Measurements from ENCODE around the gene HOXA9. TPM values are rescaled to one million over a fixed set of nuclear protein-coding genes. Genes with fewer than 3 reads are reported as not detected.
A peak's percentile ranks its signal among the peaks of the same experiment; 100 is the strongest.

The HOXA9 gene
- total and polyA plus RNA-seq, 4 donors, result 0.02 to 0.70 TPM; not detected in 2

DNA sequence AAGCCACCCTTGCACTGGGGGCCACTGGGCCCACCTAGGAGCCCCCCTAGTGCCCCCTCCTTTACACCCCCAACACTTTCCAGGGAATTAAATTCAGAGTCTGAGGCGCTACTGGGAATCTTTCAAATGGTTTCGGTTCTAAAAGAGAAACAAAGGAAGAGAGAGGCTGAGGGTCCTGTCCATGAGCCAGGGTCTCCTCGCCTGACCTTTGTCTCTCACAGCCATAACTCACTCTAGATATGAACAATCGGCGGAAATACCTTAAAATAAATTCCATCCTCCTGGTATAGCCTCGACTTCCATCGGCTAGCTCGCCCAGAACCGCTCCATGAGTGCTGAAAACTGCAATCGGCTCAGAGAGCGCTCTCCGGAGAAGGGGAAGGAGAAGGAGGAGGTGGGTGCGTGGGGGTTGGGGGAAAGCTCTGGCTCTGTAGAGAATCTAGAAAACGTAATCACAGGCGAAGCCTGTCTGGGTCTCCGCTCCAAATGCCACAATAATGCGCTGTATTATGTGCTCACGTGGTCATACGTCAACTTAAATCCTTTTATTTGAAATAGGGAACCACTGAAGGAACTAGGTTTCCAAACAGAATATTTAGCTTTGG lies 47.3 kb downstream of the HOXA9 start:
- 22% methylated on average over 19 of the region's 19 CpGs for WGBS

DNA sequence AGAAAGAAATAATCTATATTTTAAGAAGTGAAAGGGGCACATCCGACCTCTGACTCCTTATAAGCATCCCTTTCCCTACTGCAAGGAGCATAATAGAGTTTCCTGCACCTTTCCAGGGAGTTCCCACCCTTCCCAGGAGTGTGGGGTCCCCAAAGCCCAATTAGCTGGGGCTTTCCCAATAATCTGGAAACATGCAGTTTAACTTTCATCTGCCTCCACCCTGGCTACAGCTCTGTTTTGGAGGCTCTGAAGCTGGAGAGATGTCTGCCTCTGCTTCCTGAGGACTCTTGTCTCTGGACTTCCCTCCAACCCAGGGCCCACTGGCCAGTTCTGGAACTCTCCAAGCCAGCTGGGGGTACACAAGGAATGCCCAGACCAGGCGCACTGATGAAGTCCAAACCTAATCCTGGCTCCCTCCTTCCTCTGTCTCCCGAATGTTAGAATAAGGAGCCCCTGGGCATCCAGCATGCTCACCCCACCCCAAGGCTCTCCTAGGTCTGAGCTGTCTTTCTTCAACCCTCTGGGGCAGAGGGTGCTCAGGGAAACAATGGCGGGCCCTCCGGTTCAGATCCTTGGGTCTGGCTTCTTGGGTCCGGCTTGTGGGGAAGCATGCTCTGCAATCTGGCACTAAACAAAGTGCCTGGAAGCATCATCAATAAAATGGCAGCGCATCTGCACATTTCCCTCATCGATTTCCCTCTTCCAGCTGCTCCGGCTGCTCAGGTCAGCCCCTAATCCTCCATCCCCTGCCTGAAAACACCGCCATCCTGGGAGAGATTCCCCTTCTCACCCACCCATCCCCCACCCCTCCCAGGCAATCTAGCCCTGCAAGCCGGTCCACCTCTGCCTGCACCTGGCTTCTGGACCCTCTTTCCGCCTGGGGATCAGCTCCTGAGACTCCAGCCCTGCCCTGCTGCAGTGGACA lies 48.1 kb downstream of the HOXA9 start:
- 28% methylated on average over 12 of the region's 12 CpGs for WGBS
- H3K4me3 ChIP-seq (ENCODE audit: low read depth in 1 of 3, low read length in 3 of 3), result peak overlapping the region in 1 of 3 donors; percentile 0
- DNase-seq (ENCODE audit: low spot score), result no peak
- H3K36me3 ChIP-seq (ENCODE audit: control insufficient read depth in 4 of 4, insufficient read depth in 3 of 4, low read depth in 1 of 4, low read length in 3 of 4), result no peaks in the 10 kb centered on the region
- peaks cover 0 to 8% (median 5%) of the 10 kb centered on the region in 4 donors for H3K4me1 ChIP-seq (ENCODE audit: control insufficient read depth in 4 of 4, insufficient read depth in 4 of 4, low read length in 3 of 4)
- H3K27me3 ChIP-seq (ENCODE audit: control insufficient read depth in 4 of 4, insufficient read depth in 4 of 4, low read length in 3 of 4), result peaks cover 0 to 16% (median 7%) of the 10 kb centered on the region in 4 donors
- H3K27ac ChIP-seq (ENCODE audit: low read depth in 1 of 2, low read length in 2 of 2), result peak overlapping the region; percentile 23 to 44
- no peaks in the 10 kb centered on the region for H3K9me3 ChIP-seq (ENCODE audit: control insufficient read depth in 4 of 4, low read length in 3 of 4)
- H3K9ac ChIP-seq (ENCODE audit: low read depth in 1 of 2, low read length in 2 of 2), result no peak overlapping the region
- no peak for TF ChIP-seq HNF4G (IDR thresholded peaks at IDR 0.05)
- no peak for TF ChIP-seq HNF4A (conservative IDR thresholded peaks at IDR 0.05)
- TF ChIP-seq, protein P1, sequence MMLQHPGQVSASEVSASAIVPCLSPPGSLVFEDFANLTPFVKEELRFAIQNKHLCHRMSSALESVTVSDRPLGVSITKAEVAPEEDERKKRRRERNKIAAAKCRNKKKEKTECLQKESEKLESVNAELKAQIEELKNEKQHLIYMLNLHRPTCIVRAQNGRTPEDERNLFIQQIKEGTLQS (IDR thresholded peaks at IDR 0.05), result no peak
- no peak for TF ChIP-seq TAF1 (conservative IDR thresholded peaks at IDR 0.05)
- TF ChIP-seq RXRA (IDR thresholded peaks at IDR 0.05), result no peak
- TF ChIP-seq, protein P2, sequence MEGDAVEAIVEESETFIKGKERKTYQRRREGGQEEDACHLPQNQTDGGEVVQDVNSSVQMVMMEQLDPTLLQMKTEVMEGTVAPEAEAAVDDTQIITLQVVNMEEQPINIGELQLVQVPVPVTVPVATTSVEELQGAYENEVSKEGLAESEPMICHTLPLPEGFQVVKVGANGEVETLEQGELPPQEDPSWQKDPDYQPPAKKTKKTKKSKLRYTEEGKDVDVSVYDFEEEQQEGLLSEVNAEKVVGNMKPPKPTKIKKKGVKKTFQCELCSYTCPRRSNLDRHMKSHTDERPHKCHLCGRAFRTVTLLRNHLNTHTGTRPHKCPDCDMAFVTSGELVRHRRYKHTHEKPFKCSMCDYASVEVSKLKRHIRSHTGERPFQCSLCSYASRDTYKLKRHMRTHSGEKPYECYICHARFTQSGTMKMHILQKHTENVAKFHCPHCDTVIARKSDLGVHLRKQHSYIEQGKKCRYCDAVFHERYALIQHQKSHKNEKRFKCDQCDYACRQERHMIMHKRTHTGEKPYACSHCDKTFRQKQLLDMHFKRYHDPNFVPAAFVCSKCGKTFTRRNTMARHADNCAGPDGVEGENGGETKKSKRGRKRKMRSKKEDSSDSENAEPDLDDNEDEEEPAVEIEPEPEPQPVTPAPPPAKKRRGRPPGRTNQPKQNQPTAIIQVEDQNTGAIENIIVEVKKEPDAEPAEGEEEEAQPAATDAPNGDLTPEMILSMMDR (IDR thresholded peaks at IDR 0.05; ENCODE audit: low read depth, low read length, missing input control), result no peak
- no peak for TF ChIP-seq EGR1 (IDR thresholded peaks at IDR 0.05; ENCODE audit: low read depth in 2 of 2)
- TF ChIP-seq, protein P3, sequence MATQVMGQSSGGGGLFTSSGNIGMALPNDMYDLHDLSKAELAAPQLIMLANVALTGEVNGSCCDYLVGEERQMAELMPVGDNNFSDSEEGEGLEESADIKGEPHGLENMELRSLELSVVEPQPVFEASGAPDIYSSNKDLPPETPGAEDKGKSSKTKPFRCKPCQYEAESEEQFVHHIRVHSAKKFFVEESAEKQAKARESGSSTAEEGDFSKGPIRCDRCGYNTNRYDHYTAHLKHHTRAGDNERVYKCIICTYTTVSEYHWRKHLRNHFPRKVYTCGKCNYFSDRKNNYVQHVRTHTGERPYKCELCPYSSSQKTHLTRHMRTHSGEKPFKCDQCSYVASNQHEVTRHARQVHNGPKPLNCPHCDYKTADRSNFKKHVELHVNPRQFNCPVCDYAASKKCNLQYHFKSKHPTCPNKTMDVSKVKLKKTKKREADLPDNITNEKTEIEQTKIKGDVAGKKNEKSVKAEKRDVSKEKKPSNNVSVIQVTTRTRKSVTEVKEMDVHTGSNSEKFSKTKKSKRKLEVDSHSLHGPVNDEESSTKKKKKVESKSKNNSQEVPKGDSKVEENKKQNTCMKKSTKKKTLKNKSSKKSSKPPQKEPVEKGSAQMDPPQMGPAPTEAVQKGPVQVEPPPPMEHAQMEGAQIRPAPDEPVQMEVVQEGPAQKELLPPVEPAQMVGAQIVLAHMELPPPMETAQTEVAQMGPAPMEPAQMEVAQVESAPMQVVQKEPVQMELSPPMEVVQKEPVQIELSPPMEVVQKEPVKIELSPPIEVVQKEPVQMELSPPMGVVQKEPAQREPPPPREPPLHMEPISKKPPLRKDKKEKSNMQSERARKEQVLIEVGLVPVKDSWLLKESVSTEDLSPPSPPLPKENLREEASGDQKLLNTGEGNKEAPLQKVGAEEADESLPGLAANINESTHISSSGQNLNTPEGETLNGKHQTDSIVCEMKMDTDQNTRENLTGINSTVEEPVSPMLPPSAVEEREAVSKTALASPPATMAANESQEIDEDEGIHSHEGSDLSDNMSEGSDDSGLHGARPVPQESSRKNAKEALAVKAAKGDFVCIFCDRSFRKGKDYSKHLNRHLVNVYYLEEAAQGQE (IDR thresholded peaks at IDR 0.05), result no peak

More for the DNA sequence above, 47.3 kb downstream of the HOXA9 start:
- H3K9ac ChIP-seq (ENCODE audit: low read depth in 1 of 2, low read length in 2 of 2), result peak overlapping the region in 1 of 2 donors; percentile 52
- H3K36me3 ChIP-seq (ENCODE audit: control insufficient read depth in 4 of 4, insufficient read depth in 3 of 4, low read depth in 1 of 4, low read length in 3 of 4), result no peaks in the 10 kb centered on the region
- peak overlapping the region; percentile 23 to 44 for H3K27ac ChIP-seq (ENCODE audit: low read depth in 1 of 2, low read length in 2 of 2)
- H3K27me3 ChIP-seq (ENCODE audit: control insufficient read depth in 4 of 4, insufficient read depth in 4 of 4, low read length in 3 of 4), result peaks cover 0 to 16% (median 7%) of the 10 kb centered on the region in 4 donors
- DNase-seq (ENCODE audit: low spot score), result no peak
- H3K9me3 ChIP-seq (ENCODE audit: control insufficient read depth in 4 of 4, low read length in 3 of 4), result no peaks in the 10 kb centered on the region
- peak overlapping the region in 1 of 3 donors; percentile 0 for H3K4me3 ChIP-seq (ENCODE audit: low read depth in 1 of 3, low read length in 3 of 3)
- TF ChIP-seq YY1 (IDR thresholded peaks at IDR 0.05) (no peak), SP1 (IDR thresholded peaks at IDR 0.05) (no peak), EGR1 (IDR thresholded peaks at IDR 0.05; ENCODE audit: low read depth in 2 of 2) (no peak), NR2F2 (IDR thresholded peaks at IDR 0.05) (peak; percentile 84), FOXA1 (IDR thresholded peaks at IDR 0.05) (no peak), GABPA (IDR thresholded peaks at IDR 0.05 in 1 of 2, conservative IDR thresholded peaks at IDR 0.05 in 1 of 2) (no peak)
- TF ChIP-seq, protein P3 (IDR thresholded peaks at IDR 0.05), result no peak
- TF ChIP-seq, protein P4, sequence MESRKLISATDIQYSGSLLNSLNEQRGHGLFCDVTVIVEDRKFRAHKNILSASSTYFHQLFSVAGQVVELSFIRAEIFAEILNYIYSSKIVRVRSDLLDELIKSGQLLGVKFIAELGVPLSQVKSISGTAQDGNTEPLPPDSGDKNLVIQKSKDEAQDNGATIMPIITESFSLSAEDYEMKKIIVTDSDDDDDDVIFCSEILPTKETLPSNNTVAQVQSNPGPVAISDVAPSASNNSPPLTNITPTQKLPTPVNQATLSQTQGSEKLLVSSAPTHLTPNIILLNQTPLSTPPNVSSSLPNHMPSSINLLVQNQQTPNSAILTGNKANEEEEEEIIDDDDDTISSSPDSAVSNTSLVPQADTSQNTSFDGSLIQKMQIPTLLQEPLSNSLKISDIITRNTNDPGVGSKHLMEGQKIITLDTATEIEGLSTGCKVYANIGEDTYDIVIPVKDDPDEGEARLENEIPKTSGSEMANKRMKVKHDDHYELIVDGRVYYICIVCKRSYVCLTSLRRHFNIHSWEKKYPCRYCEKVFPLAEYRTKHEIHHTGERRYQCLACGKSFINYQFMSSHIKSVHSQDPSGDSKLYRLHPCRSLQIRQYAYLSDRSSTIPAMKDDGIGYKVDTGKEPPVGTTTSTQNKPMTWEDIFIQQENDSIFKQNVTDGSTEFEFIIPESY (IDR thresholded peaks at IDR 0.05), result no peak
- peaks cover 2 to 16% (median 9%) of the 10 kb centered on the region in 4 donors for H3K4me1 ChIP-seq (ENCODE audit: control insufficient read depth in 4 of 4, insufficient read depth in 4 of 4, low read length in 3 of 4)
